Left ventricle myocardium inferior (tissue), 1 donor: ENCODE measurements around the gene C1QTNF7. TPM values are rescaled to one million over a fixed set of nuclear protein-coding genes. Genes with fewer than 3 reads are reported as not detected.

Source experiments
- DNase-seq: peaks from one replicate; pipeline ENCODE4 v3.0.0-alpha.2; 2020
- H3K27ac ChIP-seq: fragments of 200-600 bp; replicated peaks from 2 replicates; pipeline ENCODE4 v1.8.0; 2021
- H3K27me3 ChIP-seq: fragments of 200-600 bp; 2 replicates; pipeline ENCODE4 v1.8.0; 2021; ENCODE audit warnings: low read depth
- H3K36me3 ChIP-seq: fragments of 200-600 bp; 2 replicates; pipeline ENCODE4 v1.8.0; 2021
- H3K4me1 ChIP-seq: fragments of 200-600 bp; 2 replicates; pipeline ENCODE4 v1.8.0; 2021
- H3K4me3 ChIP-seq: fragments of 200-600 bp; 2 replicates; pipeline ENCODE4 v1.8.0; 2021; ENCODE audit warnings: mild to moderate bottlenecking, moderate library complexity
- H3K9me3 ChIP-seq: fragments of 200-600 bp; replicated peaks from 2 replicates; pipeline ENCODE4 v1.8.0; 2021
- CTCF ChIP-seq: fragments of 200-600 bp; IDR thresholded peaks from 2 replicates; pipeline ENCODE4 v1.8.0; 2021; ENCODE audit warnings: antibody characterized with exemption, mild to moderate bottlenecking, borderline replicate concordance
- intact Hi-C: fragments of 100-400 bp; cut with micrococcal nuclease; formaldehyde crosslinking; loops from one replicate; pipeline ENCODE4 v1.11.0; 2022
- total RNA-seq: library from RNA; stranded (reverse); fragmentation: NEBNext Ultra II Directional; extraction: Animal tissue kit (Norgen Biotek cat#: 25700); gene quantifications from one replicate; pipeline ENCODE4 v1.2.1, GENCODE V29; 2021
- donor health status: DM: no; HTN: yes; CAD: no; lungs with severe emphysema.

C1QTNF7 gene
- total RNA-seq, 1 donor from 2014 or later = 2.4 TPM

DNA sequence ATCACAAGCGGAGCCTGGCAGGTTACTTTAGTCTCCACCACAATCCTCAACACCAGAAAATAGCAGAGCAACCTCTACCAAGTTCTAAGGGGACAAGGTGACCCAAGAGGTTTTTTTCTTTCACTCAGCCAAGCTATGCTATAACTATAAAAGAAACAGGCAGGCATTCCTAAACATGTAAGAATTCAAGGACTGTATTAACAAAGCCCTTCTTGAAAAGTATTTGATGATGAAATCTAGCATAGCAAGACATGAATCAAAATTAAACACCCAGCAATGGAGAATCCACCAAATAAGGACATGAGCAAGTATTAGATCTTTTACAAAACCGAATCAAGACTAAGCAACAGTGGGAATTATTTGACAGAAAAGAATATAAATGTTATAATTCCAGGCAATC, 25.7 kb upstream of the C1QTNF7 start:
- Histone ChIP-seq H3K4me1 (peaks cover 34% of the 10 kb centered on the region), H3K4me3 (no peak overlapping the region), H3K27ac (peak overlapping the region; percentile 4), H3K36me3 (no peaks in the 10 kb centered on the region), H3K9me3 (no peaks in the 10 kb centered on the region), H3K27me3 (no peaks in the 10 kb centered on the region)
- intact Hi-C loops = no loop called here
- DNase-seq = no peak
- TF ChIP-seq CTCF = no peak

DNA sequence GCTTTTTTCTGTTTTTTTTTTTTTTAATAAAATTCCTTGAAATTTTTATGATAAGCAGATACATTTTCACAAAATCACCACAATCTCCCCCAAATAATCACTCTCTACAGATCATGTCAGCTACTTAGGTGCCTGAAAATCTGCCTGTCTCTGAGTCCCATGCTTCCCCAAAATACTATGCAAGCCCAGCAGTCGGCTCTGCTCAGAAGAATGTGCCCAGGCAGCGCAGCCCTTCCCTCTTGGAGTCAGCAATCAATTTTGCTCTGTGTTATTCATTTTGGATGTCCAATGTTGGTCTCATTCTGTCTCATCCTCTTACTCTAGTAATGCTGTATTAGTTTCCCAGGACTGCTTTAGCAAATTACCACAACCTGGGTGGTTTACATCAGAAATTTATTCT, 24.9 kb upstream of the C1QTNF7 start:
- H3K4me1 ChIP-seq = peaks cover 34% of the 10 kb centered on the region
- H3K36me3 ChIP-seq = no peaks in the 10 kb centered on the region
- no peak for TF ChIP-seq CTCF
- no peaks in the 10 kb centered on the region for H3K27me3 ChIP-seq
- H3K27ac ChIP-seq = no peak overlapping the region
- no peaks in the 10 kb centered on the region for H3K9me3 ChIP-seq
- no peak overlapping the region for H3K4me3 ChIP-seq
- intact Hi-C loops = no loop called here
- no peak for DNase-seq

DNA sequence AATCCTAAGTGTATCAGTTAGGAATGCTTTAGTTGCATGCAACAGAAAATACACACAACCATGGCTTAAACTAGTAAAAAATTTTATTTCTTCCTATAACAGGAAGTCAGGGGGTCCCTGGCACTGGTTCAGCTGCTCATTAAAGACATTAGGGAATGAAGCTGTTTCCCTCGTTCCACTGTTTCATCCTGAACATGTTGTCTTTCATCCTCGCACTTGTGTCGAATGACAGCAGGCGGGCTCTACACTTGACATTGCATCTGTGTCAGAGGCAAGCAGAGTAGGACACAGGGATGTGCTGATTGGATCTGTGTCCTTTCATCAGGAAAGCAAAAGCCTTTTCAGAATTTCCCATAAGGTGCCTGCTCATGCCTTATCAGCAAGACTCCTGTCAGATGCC, 22.8 kb upstream of the C1QTNF7 start:
- intact Hi-C loops = no loop called here
- TF ChIP-seq CTCF = no peak
- no peak overlapping the region for H3K27ac ChIP-seq

GRCh38 chr4:15410750-15411149, 17.1 kb upstream of the C1QTNF7 start:
- H3K4me1 ChIP-seq = peaks cover 27% of the 10 kb centered on the region
- no peak overlapping the region for H3K4me3 ChIP-seq
- no peaks in the 10 kb centered on the region for H3K27me3 ChIP-seq
- H3K36me3 ChIP-seq = no peaks in the 10 kb centered on the region
- TF ChIP-seq CTCF = no peak
- H3K27ac ChIP-seq = peak overlapping the region; percentile 20
- intact Hi-C loops = no loop called here
- no peaks in the 10 kb centered on the region for H3K9me3 ChIP-seq
- DNase-seq = no peak

More for the DNA sequence above, 22.8 kb upstream of the C1QTNF7 start:
- no peaks in the 10 kb centered on the region for H3K9me3 ChIP-seq
- DNase-seq = no peak
- H3K27me3 ChIP-seq = no peaks in the 10 kb centered on the region
- no peak overlapping the region for H3K4me3 ChIP-seq
- peaks cover 32% of the 10 kb centered on the region for H3K4me1 ChIP-seq
- no peaks in the 10 kb centered on the region for H3K36me3 ChIP-seq

DNA sequence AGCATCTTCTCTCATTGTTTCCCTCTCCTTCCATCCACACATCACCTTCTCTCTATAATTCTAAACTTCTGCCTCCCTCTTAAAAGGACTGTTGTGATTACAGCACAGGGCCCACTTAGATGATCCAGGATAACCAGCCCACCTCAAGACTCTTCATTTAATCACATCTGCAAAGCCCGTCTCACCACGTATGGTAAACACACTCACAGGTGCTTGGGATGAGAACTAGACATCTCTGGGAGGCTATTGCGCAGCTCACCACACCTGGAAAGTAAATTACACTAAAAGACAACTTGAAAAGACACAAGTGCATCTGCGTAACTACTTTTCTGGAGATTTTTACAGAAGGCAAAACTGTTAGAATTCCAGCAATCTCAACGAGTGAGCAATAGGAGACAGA, 15.4 kb upstream of the C1QTNF7 start:
- Histone ChIP-seq H3K36me3 (no peaks in the 10 kb centered on the region), H3K9me3 (no peaks in the 10 kb centered on the region), H3K4me3 (no peak overlapping the region), H3K27ac (no peak overlapping the region), H3K27me3 (no peaks in the 10 kb centered on the region), H3K4me1 (peaks cover 29% of the 10 kb centered on the region)
- TF ChIP-seq CTCF = no peak
- intact Hi-C loops = no loop called here
- DNase-seq = no peak
